ENCODE data around the gene NFIX.

DNA sequence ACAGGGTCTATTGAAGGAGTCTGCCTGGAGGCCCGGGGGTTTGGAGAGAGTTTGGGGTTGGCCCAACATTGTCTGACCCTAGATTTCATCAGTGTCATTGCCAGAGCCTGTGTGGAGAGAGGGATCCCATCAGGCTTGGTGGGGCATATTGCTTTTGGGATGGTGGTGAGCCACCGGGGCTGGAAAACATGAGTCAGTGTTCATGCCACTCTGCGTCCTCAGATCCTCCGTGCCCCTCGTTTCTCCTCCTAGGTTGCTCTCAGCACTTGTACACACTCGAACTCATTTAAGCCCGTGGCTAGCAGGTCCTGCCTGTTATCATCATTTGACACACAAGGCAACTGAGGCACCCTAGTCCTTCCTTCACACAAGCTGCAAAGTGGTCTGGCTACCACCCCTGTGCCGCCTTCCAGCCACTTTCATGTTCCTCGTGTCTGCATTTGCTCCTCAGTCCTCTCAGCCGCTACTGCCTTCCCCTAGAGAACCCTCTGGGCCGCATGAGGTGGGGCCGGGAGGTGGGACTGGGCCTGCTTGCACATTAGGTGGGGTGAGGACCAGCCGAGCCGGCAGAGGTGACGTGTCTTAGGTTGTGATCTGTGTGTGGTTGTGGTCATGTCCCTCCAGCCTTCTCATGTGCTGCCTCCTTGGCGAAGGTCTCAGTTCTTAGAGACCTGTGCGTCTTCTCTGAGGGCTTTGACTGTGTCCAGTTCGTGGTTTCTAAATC, 126.4 kb downstream of the NFIX start:
- TF ChIP-seq, protein P1, sequence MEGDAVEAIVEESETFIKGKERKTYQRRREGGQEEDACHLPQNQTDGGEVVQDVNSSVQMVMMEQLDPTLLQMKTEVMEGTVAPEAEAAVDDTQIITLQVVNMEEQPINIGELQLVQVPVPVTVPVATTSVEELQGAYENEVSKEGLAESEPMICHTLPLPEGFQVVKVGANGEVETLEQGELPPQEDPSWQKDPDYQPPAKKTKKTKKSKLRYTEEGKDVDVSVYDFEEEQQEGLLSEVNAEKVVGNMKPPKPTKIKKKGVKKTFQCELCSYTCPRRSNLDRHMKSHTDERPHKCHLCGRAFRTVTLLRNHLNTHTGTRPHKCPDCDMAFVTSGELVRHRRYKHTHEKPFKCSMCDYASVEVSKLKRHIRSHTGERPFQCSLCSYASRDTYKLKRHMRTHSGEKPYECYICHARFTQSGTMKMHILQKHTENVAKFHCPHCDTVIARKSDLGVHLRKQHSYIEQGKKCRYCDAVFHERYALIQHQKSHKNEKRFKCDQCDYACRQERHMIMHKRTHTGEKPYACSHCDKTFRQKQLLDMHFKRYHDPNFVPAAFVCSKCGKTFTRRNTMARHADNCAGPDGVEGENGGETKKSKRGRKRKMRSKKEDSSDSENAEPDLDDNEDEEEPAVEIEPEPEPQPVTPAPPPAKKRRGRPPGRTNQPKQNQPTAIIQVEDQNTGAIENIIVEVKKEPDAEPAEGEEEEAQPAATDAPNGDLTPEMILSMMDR (IDR thresholded peaks at IDR 0.05) = no peak
- no peak for TF ChIP-seq EZH2 (IDR thresholded peaks at IDR 0.05; ENCODE audit: borderline replicate concordance, insufficient read depth, low read depth, low read length, poor library complexity, severe bottlenecking)
